Measurements from ENCODE around the gene RBMS1. TPM values are rescaled to one million over a fixed set of nuclear protein-coding genes. Genes with fewer than 3 reads are reported as not detected.
A peak's percentile ranks its signal among the peaks of the same experiment; 100 is the strongest.

RBMS1 gene
- total and polyA plus RNA-seq, 2 of the 4 experiments (the other 2 are of a cell fraction): 43.5 to 64.9 TPM

DNA sequence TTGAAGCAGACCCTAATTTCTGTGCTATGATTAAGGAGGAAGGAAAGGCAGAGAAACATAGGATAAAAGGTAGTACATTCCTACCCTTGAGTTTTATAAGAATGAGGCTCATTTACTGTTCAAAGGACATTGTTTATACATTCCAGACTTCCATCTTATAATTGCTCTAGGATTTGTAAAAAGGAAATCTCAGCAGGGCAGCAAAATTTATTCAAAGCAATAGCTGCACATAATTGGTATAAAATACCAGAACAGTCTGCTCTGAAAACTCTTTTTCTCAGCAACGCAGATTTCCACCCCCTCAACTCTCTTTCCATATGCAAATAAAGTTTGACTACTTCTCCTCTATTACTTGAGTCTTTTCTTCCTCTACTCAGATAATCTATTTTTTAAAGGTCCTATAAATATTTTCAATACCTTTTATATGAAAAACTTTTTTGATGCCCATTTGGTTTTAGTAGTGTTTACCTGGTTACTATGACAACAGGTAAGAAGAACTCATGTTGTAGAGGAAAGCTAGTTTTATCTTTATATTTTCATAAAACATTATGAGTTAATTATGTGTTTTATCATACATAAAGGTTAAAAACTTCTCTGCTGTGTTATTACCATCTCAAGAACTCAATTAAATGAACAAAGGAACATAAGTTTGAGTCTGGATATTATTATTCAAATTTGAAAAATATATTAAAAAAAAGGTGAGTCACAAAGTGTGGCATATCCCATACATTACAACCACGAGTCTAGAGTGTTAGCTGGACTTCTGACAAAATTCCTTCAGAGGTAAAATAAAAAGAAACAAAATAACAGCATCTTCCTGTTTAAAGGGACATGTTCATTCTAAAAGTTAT is 19.9 kb downstream of the RBMS1 start:
- ATAC-seq (ENCODE audit: low read depth): peak; percentile 12; the same call in 1 of the 2 replicates
- Histone ChIP-seq H4K91ac (ENCODE audit: insufficient read depth, low read depth, low read length) (0 out of 2 replicates have a peak overlapping the region, but pooled peaks have one; percentile 1), H3K79me1 (ENCODE audit: low read depth in 1 of 2, low read length in 2 of 2) (peaks cover 10 to 59% of the 10 kb centered on the region in 2 experiments; a peak in 3 of 4 replicates), H3K18ac (ENCODE audit: low read depth, low read length) (peak overlapping the region; percentile 89), H3K9ac (ENCODE audit: low read depth, low read length) (no peak overlapping the region; the same call in 1 of the 2 replicates), H2BK120ac (ENCODE audit: low read depth, low read length) (no peak overlapping the region), H2BK15ac (ENCODE audit: low read depth, low read length) (0 out of 3 replicates have a peak overlapping the region, but pooled peaks have one; percentile 5), H3K27me3 (ENCODE audit: control insufficient read depth, insufficient read depth, low read length) (no peaks in the 10 kb centered on the region), H3K4me3 (ENCODE audit: insufficient read depth, low read depth, low read length) (no peak overlapping the region), H4K5ac (ENCODE audit: low read depth, low read length) (peak overlapping the region; percentile 80; the same call in 1 of the 2 replicates), H4K20me1 (ENCODE audit: insufficient read depth, low read length) (peaks cover 26% of the 10 kb centered on the region; the same call in 1 of the 2 replicates), H3K56ac (ENCODE audit: extremely low read depth, insufficient read depth, low read length) (no peak overlapping the region), H3K4ac (ENCODE audit: low read depth, low read length) (peak overlapping the region; percentile 42; the same call in 1 of the 2 replicates), H3K27ac (ENCODE audit: insufficient read depth, low read length) (peak overlapping the region; percentile 54; the same call in 1 of the 2 replicates), H3K9me3 (ENCODE audit: control insufficient read depth, insufficient read depth, low read length) (no peaks in the 10 kb centered on the region), H2AK5ac (ENCODE audit: low read depth, low read length) (no peak overlapping the region), H3K4me2 (ENCODE audit: low read depth, low read length) (peak overlapping the region; percentile 100), H3K4me1 (ENCODE audit: control insufficient read depth, insufficient read depth, low read length) (peaks cover 23% of the 10 kb centered on the region), H2AK9ac (replicated peaks; ENCODE audit: low read depth, low read length, poor library complexity) (no peak overlapping the region), H2AFZ (replicated peaks; ENCODE audit: low read length, poor library complexity) (no peak overlapping the region), H3K36me3 (ENCODE audit: control insufficient read depth, insufficient read depth, low read length) (0 out of 2 replicates have a peak, but pooled peaks cover under 1% of the 10 kb centered on the region), H2BK5ac (ENCODE audit: low read depth, low read length, poor library complexity, severe bottlenecking) (peak overlapping the region; percentile 86), H2BK20ac (ENCODE audit: low read depth, low read length) (0 out of 2 replicates have a peak overlapping the region, but pooled peaks have one; percentile 6), H3K23ac (ENCODE audit: low read depth, low read length) (no peak overlapping the region; the same call in 1 of the 2 replicates), H3K14ac (replicated peaks; ENCODE audit: low read depth, low read length) (no peak overlapping the region), H4K8ac (ENCODE audit: low read depth in 2 of 2, low read length in 2 of 2) (peak overlapping the region; percentile 21 to 40; a peak in 1 of 4 replicates), H3K9me1 (ENCODE audit: insufficient read depth, low read length) (peaks cover 3% of the 10 kb centered on the region; the same call in 1 of the 2 replicates)
- no CpG with 5 or more reads among the region's 2 CpGs for WGBS, 2 experiments (ENCODE audit: extremely low coverage in 2 of 2, insufficient read length in 1 of 2)
- BruUV-seq (replicated peaks): no TSS peak
- in situ Hi-C loops (cut with MboI; ENCODE audit: low sequenced_read_pairs) (no loop called here), intact Hi-C loops (cut with micrococcal nuclease) (no loop called here), dilution Hi-C loops (cut with HindIII; ENCODE audit: low sequenced_read_pairs, unreplicated experiment) (no loop called here)
- DNase-seq: no peak
- ChIA-PET CTCF (interaction anchor here (1.0 kb wide), 1 partner anchor 496 kb away, joined by 3 read pairs; no protein-coding TSS in a partner anchor), POLR2A (ENCODE audit: unreplicated experiment) (no interaction called here)
- TF ChIP-seq SMC3 (IDR thresholded peaks at IDR 0.05; ENCODE audit: low read depth, low read length): no peak
- no peak for TF ChIP-seq CEBPB (IDR thresholded peaks at IDR 0.05; ENCODE audit: low read depth, low read length)
- TF ChIP-seq RAD21 (IDR thresholded peaks at IDR 0.05; ENCODE audit: low read length): no peak
- no peak for TF ChIP-seq BHLHE40 (IDR thresholded peaks at IDR 0.05; ENCODE audit: low read depth, low read length)
- TF ChIP-seq, protein P1, sequence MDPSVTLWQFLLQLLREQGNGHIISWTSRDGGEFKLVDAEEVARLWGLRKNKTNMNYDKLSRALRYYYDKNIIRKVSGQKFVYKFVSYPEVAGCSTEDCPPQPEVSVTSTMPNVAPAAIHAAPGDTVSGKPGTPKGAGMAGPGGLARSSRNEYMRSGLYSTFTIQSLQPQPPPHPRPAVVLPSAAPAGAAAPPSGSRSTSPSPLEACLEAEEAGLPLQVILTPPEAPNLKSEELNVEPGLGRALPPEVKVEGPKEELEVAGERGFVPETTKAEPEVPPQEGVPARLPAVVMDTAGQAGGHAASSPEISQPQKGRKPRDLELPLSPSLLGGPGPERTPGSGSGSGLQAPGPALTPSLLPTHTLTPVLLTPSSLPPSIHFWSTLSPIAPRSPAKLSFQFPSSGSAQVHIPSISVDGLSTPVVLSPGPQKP (IDR thresholded peaks at IDR 0.05; ENCODE audit: borderline replicate concordance, low read depth, low read length): no peak
- no peak for TF ChIP-seq RCOR1 (IDR thresholded peaks at IDR 0.05; ENCODE audit: insufficient replicate concordance, low read length)
- no peak for TF ChIP-seq MAZ (IDR thresholded peaks at IDR 0.05; ENCODE audit: borderline replicate concordance, low read depth, low read length)
- no peak for TF ChIP-seq CHD1 (IDR thresholded peaks at IDR 0.05; ENCODE audit: low read depth, low read length)
- TF ChIP-seq, protein P2, sequence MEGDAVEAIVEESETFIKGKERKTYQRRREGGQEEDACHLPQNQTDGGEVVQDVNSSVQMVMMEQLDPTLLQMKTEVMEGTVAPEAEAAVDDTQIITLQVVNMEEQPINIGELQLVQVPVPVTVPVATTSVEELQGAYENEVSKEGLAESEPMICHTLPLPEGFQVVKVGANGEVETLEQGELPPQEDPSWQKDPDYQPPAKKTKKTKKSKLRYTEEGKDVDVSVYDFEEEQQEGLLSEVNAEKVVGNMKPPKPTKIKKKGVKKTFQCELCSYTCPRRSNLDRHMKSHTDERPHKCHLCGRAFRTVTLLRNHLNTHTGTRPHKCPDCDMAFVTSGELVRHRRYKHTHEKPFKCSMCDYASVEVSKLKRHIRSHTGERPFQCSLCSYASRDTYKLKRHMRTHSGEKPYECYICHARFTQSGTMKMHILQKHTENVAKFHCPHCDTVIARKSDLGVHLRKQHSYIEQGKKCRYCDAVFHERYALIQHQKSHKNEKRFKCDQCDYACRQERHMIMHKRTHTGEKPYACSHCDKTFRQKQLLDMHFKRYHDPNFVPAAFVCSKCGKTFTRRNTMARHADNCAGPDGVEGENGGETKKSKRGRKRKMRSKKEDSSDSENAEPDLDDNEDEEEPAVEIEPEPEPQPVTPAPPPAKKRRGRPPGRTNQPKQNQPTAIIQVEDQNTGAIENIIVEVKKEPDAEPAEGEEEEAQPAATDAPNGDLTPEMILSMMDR (conservative IDR thresholded peaks at IDR 0.05; ENCODE audit: low read depth, low read length): no peak
- no peak for TF ChIP-seq MXI1 (IDR thresholded peaks at IDR 0.05; ENCODE audit: borderline replicate concordance, low read depth, low read length)
- TF ChIP-seq, protein P3, sequence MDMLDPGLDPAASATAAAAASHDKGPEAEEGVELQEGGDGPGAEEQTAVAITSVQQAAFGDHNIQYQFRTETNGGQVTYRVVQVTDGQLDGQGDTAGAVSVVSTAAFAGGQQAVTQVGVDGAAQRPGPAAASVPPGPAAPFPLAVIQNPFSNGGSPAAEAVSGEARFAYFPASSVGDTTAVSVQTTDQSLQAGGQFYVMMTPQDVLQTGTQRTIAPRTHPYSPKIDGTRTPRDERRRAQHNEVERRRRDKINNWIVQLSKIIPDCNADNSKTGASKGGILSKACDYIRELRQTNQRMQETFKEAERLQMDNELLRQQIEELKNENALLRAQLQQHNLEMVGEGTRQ (IDR thresholded peaks at IDR 0.05; ENCODE audit: low read depth, low read length): no peak
- no peak for TF ChIP-seq FOS (IDR thresholded peaks at IDR 0.05; ENCODE audit: low read depth, low read length)

Measured in IMR-90 (cell line).